Thoracic aorta (tissue), 2 donors: ENCODE data around the gene SYNM. TPM values are rescaled to one million over a fixed set of nuclear protein-coding genes. Genes with fewer than 3 reads are reported as not detected.

Experiments used
- ATAC-seq: fragments of 150-250 bp; one replicate; pipeline ENCODE4 v1.8.0; 2017; ENCODE audit warnings: low read depth; ENCODE audit not compliant: insufficient number of reproducible peaks, low FRiP score
- DNase-seq: peaks from one replicate; pipeline ENCODE4 v3.0.0-alpha.2; 2020; ENCODE audit warnings: low spot score
- H3K27ac ChIP-seq, 2 donors: fragments of 200-600 bp; sonication (generic); 1 replicate in 1 of 2; 2 replicates in 1 of 2; pipeline ENCODE4 v1.5.1; 2016; ENCODE audit warnings: mild to moderate bottlenecking in 2 of 2, moderate library complexity in 2 of 2
- H3K27me3 ChIP-seq: fragments of 200-600 bp; sonication (generic); replicated peaks from 2 replicates; pipeline ENCODE4 v1.6.0; 2016; ENCODE audit warnings: mild to moderate bottlenecking; ENCODE audit not compliant: insufficient read depth
- H3K36me3 ChIP-seq: fragments of 200-600 bp; sonication (generic); one replicate; pipeline ENCODE4 v1.5.1; 2016
- H3K4me1 ChIP-seq, 2 donors: fragments of 200-600 bp; sonication (generic); 1 replicate in 1 of 2; 2 replicates in 1 of 2; pipeline versions ENCODE4 v1.5.1 to v1.6.0; 2016; ENCODE audit warnings: low read depth in 2 of 2, mild to moderate bottlenecking in 1 of 2; ENCODE audit not compliant: control insufficient read depth in 1 of 2
- H3K4me3 ChIP-seq: fragments of 200-600 bp; sonication (generic); 2 replicates; pipeline ENCODE4 v1.5.1; 2016; ENCODE audit warnings: mild to moderate bottlenecking
- H3K9me3 ChIP-seq: fragments of 200-600 bp; sonication (generic); 2 replicates; pipeline ENCODE4 v1.5.1; 2016
- total RNA-seq, 2 donors: library from RNA; depleted of rRNA; stranded (reverse); fragments of >200 nt; gene quantifications; one replicate each; pipeline versions ENCODE4 v1.1.0 to v1.2.3, GENCODE V29; 2016
- TF ChIP-seq, protein P1 (sequence below): fragments of 200-600 bp; sonication (generic); IDR thresholded peaks from one replicate; pipeline ENCODE4 v1.5.1; 2019; ENCODE audit warnings: antibody characterized with exemption

The SYNM gene
- total RNA-seq, 2 donors from 2014 or later, result 60.9 to 102 TPM

DNA sequence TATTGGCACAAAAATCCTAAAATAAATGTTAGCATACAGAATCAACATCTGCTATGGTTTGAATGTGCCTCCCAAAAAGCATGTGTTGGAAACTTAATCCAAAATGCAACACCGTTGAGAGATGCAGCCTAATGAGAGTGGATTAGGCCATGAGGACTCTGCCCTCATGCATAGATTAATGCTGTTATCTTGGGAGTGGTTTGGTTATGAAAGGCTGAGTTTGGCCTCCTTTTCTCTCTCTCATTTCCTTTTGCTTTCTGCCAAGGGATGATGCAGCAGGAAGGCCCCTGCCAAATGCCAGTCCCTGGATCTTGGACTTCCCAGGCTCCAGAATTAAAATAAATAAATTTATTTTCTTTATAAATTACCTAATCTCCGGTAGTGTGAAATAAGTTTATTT is 49.4 kb downstream of the SYNM start:
- no peaks in the 10 kb centered on the region for H3K27me3 ChIP-seq
- H3K27ac ChIP-seq, result no peak overlapping the region
- H3K4me1 ChIP-seq, result no peaks in the 10 kb centered on the region
- DNase-seq (no peak), ATAC-seq (no peak)
- H3K9me3 ChIP-seq, result no peaks in the 10 kb centered on the region
- H3K36me3 ChIP-seq, result peaks cover 5% of the 10 kb centered on the region
- TF ChIP-seq, protein P1, sequence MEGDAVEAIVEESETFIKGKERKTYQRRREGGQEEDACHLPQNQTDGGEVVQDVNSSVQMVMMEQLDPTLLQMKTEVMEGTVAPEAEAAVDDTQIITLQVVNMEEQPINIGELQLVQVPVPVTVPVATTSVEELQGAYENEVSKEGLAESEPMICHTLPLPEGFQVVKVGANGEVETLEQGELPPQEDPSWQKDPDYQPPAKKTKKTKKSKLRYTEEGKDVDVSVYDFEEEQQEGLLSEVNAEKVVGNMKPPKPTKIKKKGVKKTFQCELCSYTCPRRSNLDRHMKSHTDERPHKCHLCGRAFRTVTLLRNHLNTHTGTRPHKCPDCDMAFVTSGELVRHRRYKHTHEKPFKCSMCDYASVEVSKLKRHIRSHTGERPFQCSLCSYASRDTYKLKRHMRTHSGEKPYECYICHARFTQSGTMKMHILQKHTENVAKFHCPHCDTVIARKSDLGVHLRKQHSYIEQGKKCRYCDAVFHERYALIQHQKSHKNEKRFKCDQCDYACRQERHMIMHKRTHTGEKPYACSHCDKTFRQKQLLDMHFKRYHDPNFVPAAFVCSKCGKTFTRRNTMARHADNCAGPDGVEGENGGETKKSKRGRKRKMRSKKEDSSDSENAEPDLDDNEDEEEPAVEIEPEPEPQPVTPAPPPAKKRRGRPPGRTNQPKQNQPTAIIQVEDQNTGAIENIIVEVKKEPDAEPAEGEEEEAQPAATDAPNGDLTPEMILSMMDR, result no peak
- no peak overlapping the region for H3K4me3 ChIP-seq

DNA sequence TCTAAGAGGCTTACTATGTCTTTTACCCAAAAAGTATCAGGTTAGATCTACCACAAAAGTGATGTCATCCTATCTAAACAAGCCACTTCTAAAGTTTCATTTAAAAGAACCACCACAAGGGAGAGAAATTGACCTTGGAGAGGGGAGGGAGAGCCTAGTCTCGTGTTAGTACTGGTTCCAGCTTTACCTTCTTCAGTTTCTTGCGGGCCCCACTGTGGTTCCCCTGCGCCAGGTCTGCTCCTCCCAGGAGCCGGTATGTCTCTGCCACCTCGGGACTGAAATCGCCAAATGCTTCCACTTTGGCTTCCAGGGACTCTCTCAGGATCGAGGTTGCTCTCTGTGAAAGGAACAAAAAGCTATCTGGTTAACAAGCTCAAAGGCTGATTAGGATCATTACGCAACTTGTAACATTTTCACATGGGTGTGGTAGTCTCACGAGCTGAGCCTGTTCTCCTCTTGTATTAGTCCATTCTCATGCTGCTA is 51.1 kb downstream of the SYNM start:
- no peak overlapping the region for H3K27ac ChIP-seq
- DNase-seq (no peak), ATAC-seq (no peak)

DNA sequence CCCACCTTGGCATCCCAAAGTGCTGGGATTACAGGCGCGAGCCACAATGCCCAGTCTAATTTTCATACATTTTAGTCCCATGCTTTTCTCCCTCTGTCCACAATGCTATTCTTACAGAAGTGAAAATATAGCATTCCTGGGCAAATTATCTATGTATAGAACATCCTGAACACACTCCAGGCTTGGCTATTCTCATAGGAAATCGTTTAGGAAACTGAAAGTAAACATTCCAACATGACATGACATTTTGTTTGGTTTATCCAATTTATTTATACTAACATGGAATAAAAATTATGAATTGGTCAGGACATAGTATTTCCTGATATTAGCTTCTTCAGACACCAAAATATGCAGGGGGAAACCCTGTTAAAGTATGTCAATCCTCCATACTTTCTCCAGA is 52.6 kb downstream of the SYNM start:
- Histone ChIP-seq H3K4me1 (no peaks in the 10 kb centered on the region), H3K27me3 (no peaks in the 10 kb centered on the region), H3K4me3 (no peak overlapping the region), H3K36me3 (peaks cover 5% of the 10 kb centered on the region), H3K27ac (no peak overlapping the region), H3K9me3 (no peaks in the 10 kb centered on the region)
- TF ChIP-seq, protein P1, result no peak
- no peak for ATAC-seq
- DNase-seq, result no peak

More for the DNA sequence above, 51.1 kb downstream of the SYNM start:
- Histone ChIP-seq H3K9me3 (no peaks in the 10 kb centered on the region), H3K4me3 (no peak overlapping the region), H3K4me1 (no peaks in the 10 kb centered on the region), H3K36me3 (peaks cover 5% of the 10 kb centered on the region), H3K27me3 (no peaks in the 10 kb centered on the region)
- TF ChIP-seq, protein P1, result no peak

DNA sequence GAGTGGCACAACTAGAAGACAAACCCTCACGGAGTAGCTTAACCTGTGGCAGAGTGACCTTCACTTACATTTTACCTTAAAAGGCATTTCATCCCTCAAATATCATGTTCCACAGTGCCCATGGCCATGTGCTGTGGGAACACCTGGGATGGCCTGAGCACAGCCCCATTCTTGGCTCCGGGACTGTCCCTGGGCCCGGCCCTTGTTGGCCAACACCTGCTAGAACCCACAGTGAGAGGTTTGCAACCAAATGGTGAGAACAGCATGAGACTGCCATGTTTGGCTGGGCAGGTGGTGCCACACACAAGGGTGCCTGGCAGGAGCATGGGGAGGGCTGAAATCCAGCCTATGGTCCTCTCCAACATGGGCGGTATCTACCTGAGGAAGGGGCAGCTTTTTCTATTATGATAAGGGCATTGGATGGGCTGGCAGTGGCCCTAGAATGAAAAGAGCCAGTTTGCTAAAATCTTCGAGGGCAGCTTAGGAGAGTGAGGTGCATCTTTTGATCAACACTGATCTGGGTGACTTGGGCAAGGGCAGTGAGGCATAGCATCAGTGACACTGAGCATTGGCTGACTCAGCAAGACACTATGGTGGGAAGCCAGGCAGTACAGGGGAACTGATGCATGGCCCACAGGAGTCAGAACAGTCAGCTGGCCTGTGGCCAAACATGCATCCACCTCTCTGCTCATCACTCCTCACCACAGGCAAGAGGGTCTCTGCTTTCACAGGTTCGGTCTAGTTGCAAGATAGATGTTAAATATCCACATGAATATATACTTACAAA is 53.9 kb downstream of the SYNM start:
- TF ChIP-seq, protein P1, result no peak
- Histone ChIP-seq H3K4me1 (no peaks in the 10 kb centered on the region), H3K27ac (no peak overlapping the region), H3K4me3 (no peak overlapping the region), H3K36me3 (peaks cover 5% of the 10 kb centered on the region), H3K27me3 (no peaks in the 10 kb centered on the region), H3K9me3 (no peaks in the 10 kb centered on the region)
- ATAC-seq, result no peak
- no peak for DNase-seq

DNA sequence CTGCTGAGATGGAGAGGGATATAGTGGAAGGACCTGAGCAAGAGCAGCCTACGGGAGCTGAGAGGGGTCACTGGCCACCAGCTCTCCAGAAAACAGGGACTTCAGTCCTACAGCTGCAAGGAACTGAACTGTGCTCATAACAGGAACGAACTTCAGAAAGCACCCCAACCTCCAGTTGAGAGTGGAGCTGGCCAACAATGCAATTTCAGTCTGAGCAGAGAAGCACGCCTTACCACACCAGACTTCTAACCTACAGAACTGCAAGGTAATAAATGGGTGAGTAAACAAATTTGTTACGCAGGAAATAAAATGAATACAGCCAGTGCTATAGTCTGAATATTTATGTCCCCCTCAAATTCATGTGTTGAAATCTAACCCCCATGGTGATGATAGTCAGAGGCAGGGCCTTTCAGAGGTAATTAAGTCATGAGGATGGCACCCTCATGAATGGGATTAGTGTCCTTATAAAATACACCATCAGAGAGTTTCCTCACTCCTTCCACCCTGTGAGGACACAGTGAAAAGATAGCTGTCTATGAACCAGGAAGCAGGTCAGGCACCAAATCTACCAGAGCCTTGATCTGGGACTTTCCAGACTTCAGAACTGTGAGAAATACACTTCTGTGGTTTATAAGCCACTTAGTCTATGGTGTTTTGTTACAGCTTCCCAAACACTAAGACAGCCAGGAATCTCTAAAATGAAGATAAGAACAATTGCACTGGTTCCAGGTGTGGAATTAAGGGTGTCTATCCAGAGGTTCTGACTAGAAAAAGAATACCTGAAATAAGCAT is 58.6 kb downstream of the SYNM start:
- Histone ChIP-seq H3K27me3 (no peaks in the 10 kb centered on the region), H3K36me3 (no peaks in the 10 kb centered on the region), H3K27ac (no peak overlapping the region), H3K4me1 (peaks cover 0 to 2% of the 10 kb centered on the region in 2 donors), H3K4me3 (no peak overlapping the region), H3K9me3 (no peaks in the 10 kb centered on the region)
- DNase-seq (no peak), ATAC-seq (no peak)
- TF ChIP-seq, protein P1, result no peak
